ENCODE measurements around the gene FXYD4.

DNA sequence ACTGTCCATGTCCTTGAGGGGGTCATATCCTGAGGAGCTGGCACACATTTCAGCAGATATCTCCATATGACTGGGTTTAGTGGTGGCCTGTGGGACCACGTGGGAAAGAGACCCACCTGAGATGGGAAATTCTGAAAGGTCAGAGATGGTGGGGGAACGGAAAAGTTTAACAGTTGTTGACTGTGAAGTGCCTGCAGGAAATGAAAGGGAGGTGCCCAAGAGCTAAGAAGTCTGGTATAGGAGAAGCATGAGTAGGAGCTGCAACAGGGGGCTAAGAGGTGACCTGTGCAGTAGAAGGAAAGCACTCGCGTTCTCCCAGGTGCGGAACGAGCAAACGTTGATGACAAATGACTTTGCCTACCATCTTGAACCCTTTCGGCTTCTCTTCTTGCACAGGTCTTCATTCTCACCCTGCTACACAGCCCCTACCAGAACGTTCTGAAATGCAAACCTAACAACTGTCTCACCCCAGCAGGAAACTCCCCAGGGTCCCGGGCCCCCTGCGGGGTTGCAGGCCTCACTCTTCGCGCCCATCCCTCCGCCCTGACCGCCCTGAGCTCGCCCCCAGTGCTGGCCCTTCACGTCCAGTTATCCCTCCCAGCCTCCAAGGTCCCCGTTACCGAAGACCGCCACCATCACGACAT is 9.8 kb upstream of the FXYD4 start:
- TF ChIP-seq, protein P1, sequence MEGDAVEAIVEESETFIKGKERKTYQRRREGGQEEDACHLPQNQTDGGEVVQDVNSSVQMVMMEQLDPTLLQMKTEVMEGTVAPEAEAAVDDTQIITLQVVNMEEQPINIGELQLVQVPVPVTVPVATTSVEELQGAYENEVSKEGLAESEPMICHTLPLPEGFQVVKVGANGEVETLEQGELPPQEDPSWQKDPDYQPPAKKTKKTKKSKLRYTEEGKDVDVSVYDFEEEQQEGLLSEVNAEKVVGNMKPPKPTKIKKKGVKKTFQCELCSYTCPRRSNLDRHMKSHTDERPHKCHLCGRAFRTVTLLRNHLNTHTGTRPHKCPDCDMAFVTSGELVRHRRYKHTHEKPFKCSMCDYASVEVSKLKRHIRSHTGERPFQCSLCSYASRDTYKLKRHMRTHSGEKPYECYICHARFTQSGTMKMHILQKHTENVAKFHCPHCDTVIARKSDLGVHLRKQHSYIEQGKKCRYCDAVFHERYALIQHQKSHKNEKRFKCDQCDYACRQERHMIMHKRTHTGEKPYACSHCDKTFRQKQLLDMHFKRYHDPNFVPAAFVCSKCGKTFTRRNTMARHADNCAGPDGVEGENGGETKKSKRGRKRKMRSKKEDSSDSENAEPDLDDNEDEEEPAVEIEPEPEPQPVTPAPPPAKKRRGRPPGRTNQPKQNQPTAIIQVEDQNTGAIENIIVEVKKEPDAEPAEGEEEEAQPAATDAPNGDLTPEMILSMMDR (optimal IDR thresholded peaks at IDR 0.05 in 1 of 3, IDR thresholded peaks at IDR 0.05 in 1 of 3, conservative IDR thresholded peaks at IDR 0.05 in 1 of 3; ENCODE audit: extremely low read depth in 1 of 3, insufficient read depth in 2 of 3, low read length in 3 of 3) = no peak
- TF ChIP-seq EZH2 (IDR thresholded peaks at IDR 0.05; ENCODE audit: low read length) = no peak
